NK-92 (cell line): ENCODE measurements around the gene MRI1.

Source experiments
- DNase-seq: peaks from one replicate; lab custom pipeline; 2025; ENCODE audit not compliant: unreplicated experiment; lab: John Stamatoyannopoulos, UW

MRI1 gene

DNA sequence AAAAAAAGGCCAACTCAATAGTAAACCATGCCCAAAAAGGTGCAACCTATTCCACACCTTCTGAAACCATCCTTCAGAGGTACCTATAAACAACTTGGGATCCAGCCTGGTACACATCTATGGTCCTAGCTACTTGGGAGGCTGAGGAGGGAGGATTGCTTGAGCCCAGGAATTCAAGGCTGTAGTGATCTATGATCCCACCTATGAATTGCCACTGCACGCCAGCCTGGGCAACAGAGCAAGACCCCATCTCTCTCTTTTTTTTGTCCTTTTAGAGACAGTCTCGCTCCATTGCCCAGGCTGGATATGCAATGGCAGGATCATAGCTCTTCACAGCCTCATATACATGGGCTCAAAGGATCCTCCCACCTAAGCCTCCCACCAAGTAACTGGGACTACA lies 57.0 kb downstream of the MRI1 start:
- no peak for DNase-seq

DNA sequence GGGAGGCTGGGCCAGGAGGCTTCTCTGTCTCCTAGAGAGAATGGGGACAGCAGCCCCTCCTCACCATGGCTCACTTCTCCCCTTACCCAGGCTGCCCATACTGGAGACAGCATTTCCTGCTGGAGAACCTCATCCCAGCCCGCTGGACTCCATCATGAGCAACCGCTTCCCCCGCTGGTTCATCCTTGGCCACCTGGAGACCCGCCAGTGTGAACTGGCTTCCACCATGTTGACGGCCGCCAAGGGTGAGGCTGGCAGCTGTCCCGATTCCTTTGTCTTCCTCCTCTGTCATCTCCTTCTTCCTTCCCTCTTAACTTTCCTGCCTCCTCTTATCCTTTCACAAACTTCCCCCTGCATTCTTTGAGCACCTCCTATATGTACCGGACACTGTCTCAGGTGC lies 58.9 kb downstream of the MRI1 start:
- no peak for DNase-seq
